Endothelial cell of umbilical vein (primary cell): ENCODE data around the gene TPO.

ENCODE experiments used
- EZH2 ChIP-seq: IDR thresholded peaks from 2 replicates; pipeline ENCODE4 v1.6.1; 2012; ENCODE audit warnings: borderline replicate concordance, low read depth, mild to moderate bottlenecking, moderate library complexity, low read length, inconsistent platforms; ENCODE audit not compliant: severe bottlenecking
- FOS ChIP-seq: IDR thresholded peaks from 2 replicates; pipeline ENCODE4 v1.6.1; 2011; ENCODE audit warnings: mild to moderate bottlenecking, low read length, moderate library complexity, borderline replicate concordance; ENCODE audit not compliant: insufficient read depth
- GATA2 ChIP-seq: IDR thresholded peaks from 2 replicates; pipeline ENCODE4 v1.7.0; 2011; ENCODE audit warnings: low read depth, mild to moderate bottlenecking, moderate library complexity, mixed read lengths, low read length; ENCODE audit not compliant: insufficient read length, insufficient read depth
- JUN ChIP-seq: IDR thresholded peaks from 2 replicates; pipeline ENCODE4 v1.6.1; 2011; ENCODE audit warnings: borderline replicate concordance, low read depth; ENCODE audit not compliant: insufficient read length, insufficient read depth
- MYC ChIP-seq: IDR thresholded peaks from one replicate; pipeline ENCODE4 v1.6.1; 2011; ENCODE audit warnings: mild to moderate bottlenecking, low read depth, low read length
- POLR2A ChIP-seq: IDR thresholded peaks from 2 replicates; pipeline ENCODE4 v1.6.1; 2012; ENCODE audit warnings: low read depth, mild to moderate bottlenecking, control low read depth, low read length
- POLR2AphosphoS5 ChIP-seq: IDR thresholded peaks from 2 replicates; pipeline ENCODE4 v1.6.1; 2012; ENCODE audit warnings: low read depth, mild to moderate bottlenecking, control low read depth, low read length, moderate library complexity; ENCODE audit not compliant: insufficient read depth
- TF ChIP-seq, protein P1 (sequence below), 2 donors: IDR thresholded peaks; 1 replicate in 1 of 2; 2 replicates in 1 of 2; pipeline ENCODE4 v1.5.1; 2011; ENCODE audit warnings: low read length in 2 of 2, mild to moderate bottlenecking in 2 of 2, moderate library complexity in 2 of 2, control low read depth in 1 of 2, inconsistent platforms in 1 of 2, low read depth in 1 of 2; ENCODE audit not compliant: insufficient read depth in 1 of 2; ENCODE audit errors: extremely low read depth in 1 of 2
- TF ChIP-seq, protein P2 (sequence below): IDR thresholded peaks from 2 replicates; pipeline ENCODE4 v1.6.1; 2011; ENCODE audit not compliant: insufficient read depth, insufficient read length

DNA sequence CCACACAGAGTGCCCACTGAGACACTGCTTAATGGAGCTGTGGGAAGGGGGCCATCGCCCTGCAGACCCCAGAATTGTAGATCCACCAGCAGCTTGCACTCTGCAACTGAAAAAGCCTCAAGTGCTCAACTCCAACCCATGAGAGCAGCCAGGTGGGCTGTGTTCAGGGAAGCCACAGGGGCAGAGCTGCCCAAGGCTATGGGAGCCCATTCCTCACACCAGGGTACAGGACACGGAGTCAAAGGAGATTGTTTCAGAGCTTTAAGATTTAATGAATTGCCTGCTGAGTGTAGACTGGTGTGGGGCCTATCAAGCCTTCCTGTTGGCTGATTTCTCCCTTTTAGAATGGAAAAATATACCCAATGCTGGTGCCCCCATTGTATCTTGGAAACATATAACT, 17.2 kb downstream of the TPO start:
- TF ChIP-seq EZH2 (no peak), POLR2AphosphoS5 (no peak), POLR2A (no peak), JUN (no peak), FOS (no peak), GATA2 (no peak), MYC (no peak)
- TF ChIP-seq, protein P1, sequence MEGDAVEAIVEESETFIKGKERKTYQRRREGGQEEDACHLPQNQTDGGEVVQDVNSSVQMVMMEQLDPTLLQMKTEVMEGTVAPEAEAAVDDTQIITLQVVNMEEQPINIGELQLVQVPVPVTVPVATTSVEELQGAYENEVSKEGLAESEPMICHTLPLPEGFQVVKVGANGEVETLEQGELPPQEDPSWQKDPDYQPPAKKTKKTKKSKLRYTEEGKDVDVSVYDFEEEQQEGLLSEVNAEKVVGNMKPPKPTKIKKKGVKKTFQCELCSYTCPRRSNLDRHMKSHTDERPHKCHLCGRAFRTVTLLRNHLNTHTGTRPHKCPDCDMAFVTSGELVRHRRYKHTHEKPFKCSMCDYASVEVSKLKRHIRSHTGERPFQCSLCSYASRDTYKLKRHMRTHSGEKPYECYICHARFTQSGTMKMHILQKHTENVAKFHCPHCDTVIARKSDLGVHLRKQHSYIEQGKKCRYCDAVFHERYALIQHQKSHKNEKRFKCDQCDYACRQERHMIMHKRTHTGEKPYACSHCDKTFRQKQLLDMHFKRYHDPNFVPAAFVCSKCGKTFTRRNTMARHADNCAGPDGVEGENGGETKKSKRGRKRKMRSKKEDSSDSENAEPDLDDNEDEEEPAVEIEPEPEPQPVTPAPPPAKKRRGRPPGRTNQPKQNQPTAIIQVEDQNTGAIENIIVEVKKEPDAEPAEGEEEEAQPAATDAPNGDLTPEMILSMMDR (IDR thresholded peaks at IDR 0.05; ENCODE audit: extremely low read depth in 1 of 2, insufficient read depth in 1 of 2, low read depth in 1 of 2, low read length in 2 of 2) = no peak
- TF ChIP-seq, protein P2, sequence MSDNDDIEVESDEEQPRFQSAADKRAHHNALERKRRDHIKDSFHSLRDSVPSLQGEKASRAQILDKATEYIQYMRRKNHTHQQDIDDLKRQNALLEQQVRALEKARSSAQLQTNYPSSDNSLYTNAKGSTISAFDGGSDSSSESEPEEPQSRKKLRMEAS = no peak
